HG02623 (cell line): ENCODE data around the gene CABLES2.

Experiments used
- ATAC-seq: cut with Tn5 transposase; IDR thresholded peaks from one replicate; pipeline ENCODE4 v1.9.1; 2021; ENCODE audit warnings: moderate library complexity; ENCODE audit not compliant: unreplicated experiment

CABLES2 gene

GRCh38 chr20:62418709-62419487 is 11.8 kb upstream of the CABLES2 start:
- no peak for ATAC-seq

GRCh38 chr20:62417981-62418708 is 11.1 kb upstream of the CABLES2 start:
- no peak for ATAC-seq

DNA sequence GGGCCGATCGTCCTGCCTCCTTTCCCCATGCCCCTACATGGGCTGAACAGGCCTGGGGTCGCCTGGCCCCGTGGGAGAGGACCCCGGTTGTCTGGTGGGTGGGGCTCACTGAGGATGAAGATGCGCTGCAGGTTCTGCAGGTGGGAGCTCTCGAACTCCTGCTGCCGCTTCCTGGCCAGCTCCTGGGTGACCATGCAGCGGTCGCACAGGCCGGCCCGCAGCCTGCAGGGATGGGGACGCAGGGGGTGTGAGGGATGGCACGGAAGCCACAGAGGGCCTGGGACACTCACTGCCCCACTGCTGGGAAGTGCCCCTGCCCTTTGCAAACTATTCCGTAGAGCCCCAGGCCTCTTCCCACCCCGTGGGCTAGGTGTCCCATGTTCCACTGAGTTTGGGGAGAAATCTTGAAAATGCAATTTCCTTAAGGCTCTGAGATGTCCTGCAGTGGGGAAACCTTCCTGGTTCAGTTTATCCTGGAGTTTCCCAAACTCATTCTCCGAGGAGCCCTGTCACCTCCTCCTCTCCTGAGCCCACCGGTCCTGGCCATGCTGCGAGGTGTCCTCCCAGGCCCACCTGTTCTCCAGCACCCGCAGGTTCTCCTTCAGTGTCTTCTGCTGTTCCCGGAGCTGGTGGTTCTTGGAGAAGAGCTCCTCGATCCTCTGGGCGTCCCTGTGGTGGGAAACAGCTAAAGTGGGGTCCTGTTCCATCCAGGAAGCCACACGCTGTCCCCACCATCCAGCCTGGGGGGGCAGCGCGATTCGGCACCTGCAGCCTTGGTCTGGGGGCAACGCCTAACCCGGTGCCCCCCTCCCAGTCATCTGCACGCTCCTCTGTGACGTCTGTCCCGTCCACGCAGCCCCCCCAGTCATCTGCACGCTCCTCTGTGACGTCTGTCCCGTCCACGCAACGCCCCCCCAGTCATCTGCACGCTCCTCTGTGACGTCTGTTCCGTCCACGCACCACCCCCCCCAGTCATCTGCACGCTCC is 9.9 kb upstream of the CABLES2 start:
- ATAC-seq, result no peak

- no peak for ATAC-seq
Observed at GRCh38 chr20:62415354-62416111, 8.4 kb upstream of the CABLES2 start.

DNA sequence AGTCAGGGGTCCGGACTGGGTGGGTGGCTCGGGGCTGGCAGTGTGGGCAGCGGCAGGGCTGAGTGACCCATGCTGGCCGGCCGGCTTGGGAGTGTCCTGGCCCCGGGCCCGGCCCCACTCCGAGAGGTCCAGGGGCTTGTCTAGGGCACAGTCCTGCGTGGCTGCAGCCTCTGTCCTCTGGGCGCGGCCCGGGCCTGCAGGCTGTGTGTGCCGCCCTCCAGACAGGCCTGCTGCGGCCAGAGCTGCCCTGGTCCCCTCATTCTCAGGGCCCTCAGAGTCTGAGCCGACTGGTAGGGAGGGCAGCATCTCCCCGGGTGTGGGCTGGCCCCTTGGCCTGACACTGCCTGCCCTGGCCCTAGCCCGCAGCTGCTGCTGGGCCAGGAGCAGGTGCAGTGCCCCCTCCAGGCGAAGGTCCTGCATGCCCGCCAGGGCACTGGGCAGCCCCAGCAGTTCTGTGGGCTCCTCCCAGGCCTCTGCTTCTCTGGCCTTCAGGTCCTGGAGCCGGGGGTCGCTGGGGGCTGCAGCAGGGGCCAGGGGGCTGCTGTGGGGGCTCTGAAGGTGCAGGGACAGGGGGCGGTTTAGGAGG is 6.9 kb upstream of the CABLES2 start:
- ATAC-seq, result no peak

DNA sequence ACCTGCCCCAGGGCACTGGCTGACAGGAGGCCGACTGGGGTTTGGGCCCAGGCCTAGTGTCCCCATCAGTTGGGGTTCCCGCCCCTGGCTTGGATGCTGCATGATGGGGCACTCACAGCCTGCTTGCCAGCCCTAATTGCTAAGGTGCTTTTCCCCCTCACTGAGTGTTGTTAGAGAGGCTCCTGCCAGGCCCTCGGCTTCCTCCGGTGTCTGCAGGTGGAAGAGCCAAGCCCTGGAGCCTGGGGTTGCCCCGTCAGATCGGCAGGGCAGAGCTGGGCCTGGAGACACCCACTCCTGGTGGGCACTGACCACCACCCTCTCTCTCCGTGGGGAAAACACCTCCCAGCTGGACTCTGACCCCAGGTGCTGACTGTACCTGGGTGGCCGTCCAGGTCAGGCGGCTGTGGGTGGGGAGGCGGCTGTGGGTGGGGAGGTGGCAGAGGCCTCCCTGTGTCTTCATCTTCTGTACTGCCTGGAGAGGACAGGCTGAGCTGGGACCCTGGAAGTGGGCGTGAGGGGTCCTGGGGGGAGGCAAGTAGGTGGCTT is 6.0 kb upstream of the CABLES2 start:
- no peak for ATAC-seq

DNA sequence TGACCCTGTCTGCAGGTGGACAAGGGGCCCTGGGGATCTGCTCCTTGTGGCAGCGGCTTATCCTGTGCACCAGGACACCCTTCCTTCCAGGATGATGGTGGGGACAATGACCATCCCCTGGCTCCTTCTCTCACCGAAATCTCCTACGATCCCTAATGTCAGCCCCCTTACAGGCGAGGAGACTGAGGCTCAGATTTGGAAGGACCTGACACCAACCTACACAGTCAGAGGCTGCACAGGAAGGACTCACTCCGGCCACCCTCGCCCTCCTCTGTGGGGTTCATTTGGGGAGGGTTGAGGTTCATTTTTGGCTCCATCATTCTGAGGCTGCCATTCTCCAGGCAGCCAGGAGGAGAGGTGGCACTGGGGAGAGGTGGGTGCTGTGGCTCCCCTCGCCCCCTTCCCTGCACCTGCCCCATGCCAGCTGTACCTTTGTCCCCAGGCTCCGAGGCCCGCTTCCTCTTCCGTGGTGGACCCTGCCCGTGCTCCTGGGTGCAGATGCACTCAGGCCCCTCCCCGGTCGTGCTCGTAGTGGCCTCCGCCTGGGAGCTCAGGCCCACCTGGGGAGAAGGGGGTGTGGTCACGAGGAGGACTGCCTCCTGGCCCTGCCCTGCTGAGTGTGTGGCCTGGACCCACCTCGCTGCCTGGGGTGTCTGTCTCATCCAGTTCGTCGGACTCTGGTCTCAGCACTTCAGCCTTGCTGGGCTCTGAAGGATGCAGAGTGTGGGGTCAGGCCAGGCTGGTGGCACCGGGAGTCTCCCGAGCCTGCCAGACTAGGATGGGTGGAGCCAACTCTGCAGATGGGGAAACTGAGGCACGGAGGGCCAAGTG is 5.3 kb upstream of the CABLES2 start:
- ATAC-seq, result no peak

DNA sequence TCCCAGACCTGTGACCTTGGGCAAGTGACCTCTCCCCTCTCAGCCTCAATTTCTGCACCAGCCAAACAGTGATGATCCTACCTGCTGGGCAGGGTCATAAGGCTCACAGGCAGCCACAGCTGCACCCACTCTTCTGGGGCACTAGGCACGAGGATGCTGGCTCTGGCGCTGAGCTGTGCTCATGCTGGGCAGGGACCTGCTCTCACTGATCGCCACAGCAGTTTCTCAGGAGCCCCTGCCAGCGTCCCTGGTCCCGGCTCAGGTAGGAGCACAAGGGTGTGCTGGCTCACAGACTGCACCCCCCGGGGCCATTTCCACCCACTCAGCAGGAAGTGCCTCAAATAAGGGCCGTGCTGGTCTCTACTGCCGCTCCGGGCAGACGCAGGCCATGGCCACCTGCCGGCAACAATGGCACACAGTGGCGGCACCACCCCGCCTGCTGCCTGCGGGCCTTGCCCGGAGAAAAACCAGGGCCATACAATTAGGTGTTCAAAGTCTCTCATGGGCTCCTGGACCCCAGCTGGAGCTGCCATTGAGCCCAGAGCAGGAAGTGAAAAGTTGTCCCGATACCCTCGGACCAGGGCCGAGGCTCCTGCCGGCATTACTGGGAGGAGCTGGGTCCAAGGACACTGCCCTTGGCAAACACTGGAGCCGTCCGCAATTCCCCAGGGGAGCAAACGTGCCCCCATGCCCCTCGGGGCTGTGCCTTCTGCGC is 4.6 kb upstream of the CABLES2 start:
- no peak for ATAC-seq

GRCh38 chr20:62410746-62411478 is 3.8 kb upstream of the CABLES2 start:
- no peak for ATAC-seq

DNA sequence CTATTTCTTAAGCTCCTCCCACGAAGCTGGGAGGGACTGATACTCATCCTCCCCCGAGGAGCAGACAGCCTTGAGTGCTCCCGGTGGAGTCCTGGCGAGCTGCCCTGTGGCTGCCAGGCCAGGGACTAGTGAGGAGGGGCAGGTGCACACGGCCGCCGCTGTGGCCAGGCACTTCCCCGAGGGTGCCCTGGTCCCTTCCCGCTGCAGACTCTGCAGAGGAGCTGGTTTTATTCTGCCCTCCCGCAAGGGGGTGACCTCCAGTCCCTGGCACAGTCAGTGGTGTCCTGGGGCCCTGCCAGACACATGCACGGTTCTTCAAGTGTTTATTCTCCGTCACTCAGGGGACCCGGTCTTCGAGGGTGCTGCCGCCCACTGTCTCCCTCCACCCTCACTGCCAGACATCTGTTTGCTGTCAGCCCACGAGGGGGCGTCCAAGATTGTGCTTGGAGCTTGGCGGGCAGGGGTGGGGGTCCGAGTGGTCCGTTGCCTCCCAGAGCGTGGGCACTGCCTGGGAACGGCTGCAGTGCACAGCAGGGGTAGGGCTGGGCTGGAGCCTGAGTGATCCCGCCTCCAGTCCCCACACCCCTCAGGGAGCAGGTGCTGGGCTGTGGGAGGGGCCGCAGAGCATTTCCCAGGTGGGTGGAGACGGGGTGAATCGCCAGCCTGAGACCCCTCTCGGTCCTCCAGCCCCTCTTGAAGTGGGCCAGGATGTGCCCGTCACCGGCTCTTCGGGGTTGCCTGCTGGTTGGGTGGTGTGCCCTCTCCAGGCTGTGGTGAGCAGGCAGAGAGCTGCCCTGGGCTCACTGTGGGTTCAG is 3.1 kb upstream of the CABLES2 start:
- ATAC-seq, result no peak

DNA sequence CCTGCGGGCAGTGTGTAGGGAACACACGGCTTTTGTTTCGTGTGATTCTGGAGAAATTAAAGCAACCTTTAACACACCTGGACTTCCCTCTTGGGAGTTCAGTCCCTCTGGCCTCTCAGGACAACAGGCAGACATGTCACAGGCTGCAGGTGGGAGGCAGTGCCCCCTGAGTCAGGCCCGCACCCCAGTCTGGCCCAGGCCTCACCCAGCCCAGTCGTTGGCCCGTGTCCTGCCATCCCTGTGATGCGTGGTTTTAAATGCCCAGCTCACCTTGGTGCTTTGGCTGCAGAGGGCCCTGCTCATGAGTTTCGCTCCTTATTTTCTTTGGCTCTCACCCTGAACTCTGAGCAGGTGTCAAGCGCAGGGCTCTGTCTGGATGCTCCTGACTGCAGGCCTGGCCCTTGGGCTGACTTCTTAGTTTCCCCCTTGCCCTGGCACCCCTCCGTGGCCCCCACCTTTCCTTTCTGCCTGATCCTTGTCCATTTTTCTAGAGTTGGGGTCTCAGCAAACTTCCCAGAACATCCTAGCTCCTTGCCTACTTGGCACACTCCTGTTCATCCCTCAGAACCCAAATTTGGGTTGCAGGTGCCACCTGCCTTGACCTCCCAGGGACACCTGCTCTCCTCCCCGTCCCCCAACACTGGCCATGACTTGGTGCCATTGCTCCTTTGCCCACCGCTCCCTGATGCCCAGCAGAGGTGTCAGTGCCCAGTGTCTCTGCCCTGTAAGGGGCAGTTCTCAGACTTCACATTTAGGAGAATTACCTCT is 2.2 kb upstream of the CABLES2 start:
- ATAC-seq, result no peak

- no peak for ATAC-seq
Observed at GRCh38 chr20:62408640-62409039, 1.6 kb upstream of the CABLES2 start.

DNA sequence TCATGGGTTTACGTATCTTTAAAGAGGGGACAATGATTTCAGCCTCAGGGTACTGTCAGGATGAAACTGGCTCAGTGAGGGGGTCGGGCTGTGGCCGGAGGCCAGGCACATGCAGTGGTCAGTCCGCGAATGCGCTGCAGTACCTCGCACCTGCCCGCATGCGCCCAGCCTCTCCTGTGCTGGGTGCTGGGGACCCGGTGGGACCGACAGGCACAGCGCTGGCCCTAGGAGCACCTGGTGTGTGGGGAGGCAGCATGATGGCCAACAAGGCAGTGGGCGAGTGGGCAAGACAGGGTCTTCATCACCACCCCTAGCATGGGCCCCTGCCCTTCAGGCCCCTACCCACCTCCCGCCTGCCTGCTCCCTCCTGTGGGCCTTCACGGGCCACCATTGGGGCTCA is 970 bp upstream of the CABLES2 start:
- no peak for ATAC-seq

GRCh38 chr20:62406635-62407176 is 379 bp downstream of the CABLES2 start:
- no peak for ATAC-seq

- no peak for ATAC-seq
Observed at GRCh38 chr20:62405981-62406513, 1.0 kb downstream of the CABLES2 start.
